Glomerular visceral epithelial cell (primary cell): ENCODE measurements around the gene PALMD.
A peak's percentile ranks its signal among the peaks of the same experiment; 100 is the strongest.

Experiments used
- DNase-seq: peaks from one replicate; pipeline ENCODE4 v3.0.0-alpha.2; 2016; ENCODE audit errors: extremely low spot score

PALMD gene

GRCh38 chr1:99659755-99660210 lies 13.9 kb downstream of the PALMD start:
- DNase-seq: peak; percentile 6

- DNase-seq: no peak
These were observed 14.6 kb downstream of the PALMD start for GRCh38 chr1:99660496-99660895.

DNA sequence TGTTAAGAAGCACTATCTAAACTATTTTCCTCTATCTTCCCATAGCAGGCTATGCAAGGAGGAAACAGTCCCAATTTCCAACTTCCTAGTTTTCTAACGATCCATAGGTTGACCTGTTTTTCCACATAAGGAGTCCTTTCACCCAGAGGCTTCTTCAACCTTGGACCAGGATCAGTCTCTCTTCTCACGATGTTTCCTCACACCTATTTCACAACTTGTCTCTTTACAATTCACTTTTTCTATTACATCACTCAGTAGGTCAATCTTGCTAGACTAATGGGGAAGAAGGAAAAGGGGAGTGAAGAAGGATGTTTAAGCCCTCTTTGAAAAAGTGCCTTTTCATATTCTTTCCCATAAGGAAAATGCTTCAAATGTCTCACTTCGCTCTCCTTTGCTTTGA lies 15.9 kb downstream of the PALMD start:
- DNase-seq: no peak

DNA sequence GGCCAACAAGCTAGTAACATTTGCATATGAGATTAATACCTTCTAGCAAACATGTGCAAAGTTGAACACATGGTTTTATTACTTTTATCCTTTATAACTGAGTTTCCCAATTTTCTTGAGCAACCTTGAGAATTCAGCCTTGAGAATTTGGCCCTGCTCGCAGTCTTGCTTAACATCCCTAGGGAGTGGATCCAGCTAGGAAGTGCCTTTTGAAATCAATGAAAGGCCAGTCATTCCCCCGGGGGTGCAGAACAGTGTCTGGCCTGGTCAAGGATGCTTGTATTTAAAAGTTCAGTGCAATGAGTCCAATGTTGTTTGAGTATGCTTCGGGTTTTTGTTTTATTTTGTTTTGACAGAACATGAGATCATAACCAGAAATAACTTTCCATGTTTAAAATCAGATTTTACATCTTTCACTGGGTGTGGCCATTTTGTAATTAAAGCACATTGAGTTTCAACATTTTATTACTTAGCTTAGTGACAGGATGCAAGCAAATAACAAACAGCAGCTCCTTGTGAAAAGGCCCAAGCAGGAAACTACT lies 16.7 kb downstream of the PALMD start:
- no peak for DNase-seq

GRCh38 chr1:99663501-99663900 lies 17.6 kb downstream of the PALMD start:
- no peak for DNase-seq

DNA sequence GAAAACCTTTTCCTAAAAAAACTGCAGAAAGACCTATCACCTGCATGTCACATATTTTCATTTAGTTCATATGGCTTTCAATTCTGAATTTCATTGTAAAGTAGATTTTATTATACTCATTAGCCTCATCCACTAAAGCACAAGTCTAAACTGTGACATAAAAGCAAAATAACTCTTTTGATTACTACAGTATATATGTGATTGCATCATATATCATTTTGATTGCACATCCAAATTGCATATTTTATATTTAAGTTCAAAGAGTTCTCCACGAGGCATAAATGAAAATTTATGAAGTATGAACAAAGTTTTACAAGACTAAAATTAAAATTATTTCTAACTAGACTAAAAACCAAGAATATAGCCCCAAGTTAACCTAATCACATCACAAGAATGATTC lies 19.3 kb downstream of the PALMD start:
- no peak for DNase-seq

GRCh38 chr1:99669376-99669775 lies 23.5 kb downstream of the PALMD start:
- DNase-seq: no peak

- DNase-seq: peak; percentile 8
These were observed 23.9 kb downstream of the PALMD start for GRCh38 chr1:99669821-99670220.

GRCh38 chr1:99670583-99670982 lies 24.7 kb downstream of the PALMD start:
- DNase-seq: no peak

- DNase-seq: no peak
These were observed 26.1 kb downstream of the PALMD start for GRCh38 chr1:99672038-99672437.

- DNase-seq: no peak
These were observed 26.8 kb downstream of the PALMD start for GRCh38 chr1:99672530-99673213.

- DNase-seq: no peak
These were observed 27.4 kb downstream of the PALMD start for GRCh38 chr1:99673315-99673714.

- no peak for DNase-seq
These were observed 28.5 kb downstream of the PALMD start for GRCh38 chr1:99674115-99675064.

GRCh38 chr1:99675292-99675691 lies 29.4 kb downstream of the PALMD start:
- no peak for DNase-seq

DNA sequence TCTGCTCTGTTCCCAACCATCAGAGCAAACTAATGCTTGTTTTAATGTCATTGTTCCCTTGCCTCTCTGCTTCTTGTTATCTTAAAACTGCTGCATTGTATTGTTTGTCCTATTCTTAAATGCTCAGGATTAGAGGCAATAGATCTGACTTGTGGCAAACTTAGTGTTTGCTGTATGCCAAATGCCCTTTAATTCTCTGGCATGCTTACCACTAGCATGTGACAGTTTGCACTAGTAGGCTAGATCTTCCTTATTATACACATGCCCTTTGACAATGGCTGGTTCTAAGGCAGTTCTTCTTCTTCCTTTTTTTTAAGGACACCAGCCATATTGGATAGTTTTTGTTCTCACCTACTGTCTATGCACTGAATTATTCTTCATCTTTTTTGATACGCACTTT lies 30.1 kb downstream of the PALMD start:
- no peak for DNase-seq

- DNase-seq: no peak
These were observed 31.0 kb downstream of the PALMD start for GRCh38 chr1:99676876-99677275.

DNA sequence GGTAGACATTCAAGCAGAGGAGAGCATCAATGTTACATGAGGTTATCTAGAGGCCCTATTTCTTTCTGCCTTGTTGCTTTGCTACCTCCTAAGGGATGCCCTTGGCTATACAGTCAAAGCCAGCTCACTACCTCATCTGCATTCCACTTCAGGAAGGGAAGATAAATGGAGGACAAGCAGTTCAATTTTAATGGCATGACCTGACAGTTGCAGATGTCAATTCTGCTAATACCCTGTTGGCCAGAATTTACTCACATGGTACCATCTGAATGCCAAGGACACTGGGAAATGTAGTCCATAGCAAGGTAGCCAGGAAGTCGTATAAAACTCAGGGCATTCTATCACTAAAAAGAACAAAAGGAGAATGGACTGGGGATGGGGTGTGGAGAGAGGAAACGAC lies 31.5 kb downstream of the PALMD start:
- DNase-seq: no peak

DNA sequence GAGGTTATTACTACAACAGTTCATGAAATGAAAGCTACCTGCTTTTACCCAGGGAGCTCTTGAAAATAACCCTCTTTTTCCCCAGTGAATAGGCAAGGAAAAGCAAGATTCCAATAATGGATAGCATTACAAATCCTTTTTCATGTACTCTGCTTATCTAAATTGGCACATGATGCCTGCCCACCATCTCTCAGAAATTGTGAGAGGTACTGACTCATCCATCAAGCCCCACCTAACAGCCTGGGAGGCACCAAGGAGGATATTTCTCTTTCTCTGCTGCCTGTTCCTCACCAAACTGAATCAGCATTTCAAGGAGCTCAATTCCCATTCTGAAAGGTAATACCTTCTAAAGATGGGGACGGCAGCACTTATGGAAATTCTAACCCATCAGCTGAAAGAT lies 34.4 kb downstream of the PALMD start:
- no peak for DNase-seq

DNA sequence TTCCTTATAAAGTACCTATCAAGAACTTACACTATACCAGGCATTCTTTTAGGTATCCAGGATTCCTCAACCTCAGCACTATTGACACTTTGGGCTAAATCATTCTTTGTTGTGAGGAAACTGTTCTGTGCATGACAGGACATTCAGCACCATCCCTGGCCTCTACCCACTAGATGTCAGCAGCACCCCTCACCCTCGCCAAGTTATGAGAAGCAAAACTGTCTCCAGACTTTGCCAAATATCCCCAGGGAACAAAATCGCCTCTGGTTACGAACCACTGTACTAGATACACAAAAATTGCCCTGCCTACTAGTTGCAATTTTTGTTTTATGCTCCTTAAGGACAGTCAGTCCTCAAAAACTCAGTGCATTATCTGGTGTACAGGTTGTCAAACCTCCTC lies 35.7 kb downstream of the PALMD start:
- no peak for DNase-seq

DNA sequence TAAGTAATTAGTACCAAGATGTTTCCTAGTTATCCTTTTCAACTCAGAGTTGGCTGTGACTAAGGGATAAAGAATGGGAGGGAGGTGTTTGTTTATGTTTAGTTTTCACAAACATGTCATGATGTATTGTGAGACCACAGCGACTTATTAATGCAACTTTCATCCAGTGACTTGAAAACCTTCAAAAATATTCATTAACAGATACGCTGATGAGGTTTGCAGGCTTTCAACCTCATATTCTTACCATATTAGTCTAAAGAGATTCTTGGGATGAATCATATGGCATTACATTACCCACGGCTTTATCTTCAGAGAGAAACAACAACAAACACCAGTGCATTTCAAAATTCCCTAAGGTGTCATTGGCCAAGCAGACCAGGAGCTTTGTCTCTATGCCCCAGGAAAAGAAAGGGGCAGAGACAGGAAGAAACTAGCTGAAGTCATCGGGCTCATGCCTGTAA lies 36.4 kb downstream of the PALMD start:
- DNase-seq: no peak

- peak; percentile 72 for DNase-seq
These were observed 39.7 kb downstream of the PALMD start for GRCh38 chr1:99685516-99686180.

DNA sequence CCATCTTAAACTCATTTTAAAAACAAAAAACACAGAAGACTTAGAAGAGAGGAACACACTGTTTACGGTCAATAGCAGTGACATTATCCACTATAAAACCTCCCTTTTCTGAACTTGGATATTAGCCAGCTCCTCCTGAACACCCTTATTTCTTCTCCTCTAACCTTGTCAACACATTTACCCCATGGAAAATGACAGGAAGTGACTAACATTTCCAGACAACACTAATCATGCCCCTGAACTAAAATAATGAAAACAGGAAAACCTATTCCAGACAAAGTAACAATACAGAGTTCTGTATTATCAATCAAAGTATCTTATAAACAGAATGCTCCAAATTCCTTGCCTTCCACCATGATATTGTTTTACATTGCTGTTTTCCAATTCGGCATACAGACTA lies 45.3 kb downstream of the PALMD start:
- DNase-seq: no peak
